GM19351 (cell line): ENCODE results near the gene ANKZF1.

ENCODE experiments used
- ATAC-seq: cut with Tn5 transposase; IDR thresholded peaks from one replicate; pipeline ENCODE4 v1.9.1; 2021; ENCODE audit warnings: mild to moderate bottlenecking, moderate library complexity; ENCODE audit not compliant: unreplicated experiment

ANKZF1 gene

GRCh38 chr2:219280651-219281050, 51.0 kb downstream of the ANKZF1 start:
- no peak for ATAC-seq

GRCh38 chr2:219281588-219281987, 52.0 kb downstream of the ANKZF1 start:
- ATAC-seq, result no peak

DNA sequence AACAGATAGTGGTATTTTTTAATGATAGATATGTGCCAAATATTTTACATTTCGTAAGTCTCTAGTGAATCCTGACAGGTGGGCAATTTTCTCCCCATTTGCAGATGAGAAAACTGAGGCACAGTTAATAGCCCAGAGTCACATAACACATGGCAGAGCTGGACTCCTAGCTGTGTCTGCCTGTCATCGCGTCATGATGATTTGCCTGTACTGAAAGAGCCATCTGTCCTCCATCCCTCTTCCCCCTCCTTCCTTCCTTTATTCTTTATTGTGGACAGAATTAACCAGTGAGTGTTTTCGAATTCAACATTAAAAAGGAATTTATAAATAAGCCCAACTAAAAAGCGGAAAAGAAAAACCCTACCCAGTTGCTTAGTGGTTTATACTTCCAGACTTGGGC, 52.8 kb downstream of the ANKZF1 start:
- no peak for ATAC-seq

GRCh38 chr2:219282943-219283581, 53.5 kb downstream of the ANKZF1 start:
- ATAC-seq, result no peak

DNA sequence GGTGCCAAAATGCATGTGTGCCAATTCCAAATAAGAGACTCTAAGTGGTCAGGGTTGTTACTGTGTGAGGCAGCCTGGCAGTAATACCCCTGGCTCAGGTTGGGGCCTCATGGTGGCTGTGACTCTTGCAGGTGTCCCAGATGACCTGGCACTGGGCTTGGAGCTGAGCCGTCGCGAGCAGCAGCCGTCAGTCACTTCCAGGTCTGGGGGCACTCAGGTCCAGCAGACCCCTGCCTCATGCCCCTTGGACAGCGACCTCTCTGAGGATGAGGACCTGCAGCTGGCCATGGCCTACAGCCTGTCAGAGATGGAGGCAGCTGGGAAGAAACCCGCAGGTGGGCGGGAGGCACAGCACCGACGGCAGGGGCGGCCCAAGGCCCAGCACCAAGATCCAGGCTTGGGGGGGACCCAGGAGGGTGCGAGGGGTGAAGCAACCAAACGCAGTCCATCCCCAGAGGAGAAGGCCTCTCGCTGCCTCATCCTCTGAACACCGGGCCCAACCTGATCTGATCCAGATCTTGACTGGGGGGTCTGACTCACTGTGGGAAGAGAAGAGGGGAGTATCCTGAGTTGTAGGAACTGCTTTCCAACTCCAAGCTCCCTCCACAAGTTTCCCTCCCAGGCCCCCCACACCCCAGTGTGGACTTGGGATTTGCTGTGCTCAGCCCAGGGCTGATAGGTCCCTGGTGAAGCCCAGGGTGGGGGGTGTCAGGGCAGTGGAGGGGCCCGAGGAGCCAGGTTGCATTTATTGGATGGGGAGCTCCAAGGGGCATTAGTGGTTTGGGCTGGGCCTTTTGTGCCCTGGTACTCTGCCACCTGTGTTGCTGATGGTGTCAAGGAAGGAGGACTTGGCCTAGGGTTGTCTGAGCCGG, 55.1 kb downstream of the ANKZF1 start:
- ATAC-seq, result no peak

- no peak for ATAC-seq
Observed at GRCh38 chr2:219285373-219285735, 55.7 kb downstream of the ANKZF1 start.

DNA sequence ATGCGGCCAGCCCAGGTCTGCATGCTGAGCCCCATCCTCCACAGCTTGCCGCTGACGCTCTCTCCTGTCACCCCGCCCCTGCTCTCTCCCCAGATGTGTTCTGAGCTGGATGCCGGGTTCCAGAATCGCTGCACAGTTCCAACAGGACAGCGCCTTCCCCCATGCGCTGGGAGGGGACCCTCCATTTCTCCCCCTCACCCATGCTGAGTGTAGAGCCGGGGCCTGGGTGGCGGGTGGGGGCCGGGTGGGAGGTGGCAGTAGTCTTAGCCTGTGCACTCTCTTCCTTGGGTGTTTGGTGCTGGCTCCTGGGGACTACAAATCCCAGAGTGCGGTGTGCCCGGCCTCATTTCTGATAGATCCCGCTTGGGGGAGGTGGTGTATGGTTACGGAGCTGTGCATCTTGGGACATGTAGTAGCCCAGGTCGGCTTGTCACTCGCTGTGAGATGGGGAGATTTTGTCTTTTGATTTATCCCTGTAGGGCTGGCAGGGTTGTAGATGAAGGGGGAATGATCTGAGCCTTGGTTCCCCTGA, 56.4 kb downstream of the ANKZF1 start:
- no peak for ATAC-seq
